ENCODE results near the gene FGFRL1. TPM values are rescaled to one million over a fixed set of nuclear protein-coding genes. Genes with fewer than 3 reads are reported as not detected.

The FGFRL1 gene
- total and polyA plus RNA-seq, 2 of the 13 experiments (the other 11 are each of a cell fraction or from before 2014, with no cell fraction given), result 19.1 to 30.6 TPM

DNA sequence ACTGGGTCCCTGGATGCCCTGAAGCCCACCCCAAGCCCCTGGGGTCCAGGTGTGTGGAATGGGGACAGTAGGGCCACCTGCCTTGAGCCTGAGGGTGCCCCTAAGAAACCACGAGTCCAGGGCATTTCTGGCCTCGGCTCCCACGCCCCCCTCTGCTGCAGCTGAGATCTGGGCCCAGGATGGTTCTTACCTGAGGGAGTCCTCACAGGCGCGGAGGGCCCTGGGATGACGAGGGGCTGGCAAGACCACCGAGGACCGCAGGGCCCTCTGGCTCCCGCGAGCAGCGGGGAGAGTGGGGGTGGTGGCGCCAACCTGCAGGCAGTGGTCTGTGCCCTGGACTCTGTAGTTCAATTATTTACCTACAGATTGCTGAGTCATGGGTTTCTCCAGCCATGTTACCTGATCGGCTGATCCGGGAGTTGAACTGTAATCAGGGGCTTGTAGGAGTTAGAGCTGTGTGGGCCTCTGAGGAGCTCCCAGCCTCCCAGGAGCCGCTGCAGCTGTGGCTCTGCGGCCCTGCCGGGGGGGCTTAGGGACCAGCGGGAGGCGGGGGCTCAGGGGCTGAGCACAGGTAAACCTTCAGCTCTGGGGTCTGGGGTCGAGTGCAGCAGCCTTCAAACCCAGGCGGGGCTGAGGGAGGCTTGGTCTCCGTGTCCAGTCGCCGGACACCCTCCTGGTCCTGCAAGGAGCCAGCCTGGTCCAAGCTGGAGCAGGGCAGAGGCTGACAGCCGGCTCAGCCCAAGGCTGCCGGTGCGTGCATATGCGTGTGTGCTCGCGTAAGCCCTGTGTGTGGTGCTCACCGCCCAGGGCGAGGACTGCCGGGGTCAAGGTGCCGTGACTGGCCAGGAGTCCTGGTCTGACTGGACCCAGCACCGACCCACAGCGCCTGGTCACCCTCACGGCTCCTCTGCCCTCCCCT is 18.1 kb upstream of the FGFRL1 start, which contains the start of gene SLC26A1 (continued):
- TF ChIP-seq ZNF232 (CRISPR knock-in tag; IDR thresholded peaks at IDR 0.05; ENCODE audit: borderline replicate concordance) (no peak), ARHGAP35 (CRISPR knock-in tag; IDR thresholded peaks at IDR 0.05; ENCODE audit: borderline replicate concordance) (no peak), HOXA9 (CRISPR knock-in tag; IDR thresholded peaks at IDR 0.05; ENCODE audit: borderline replicate concordance) (no peak), MEF2D (CRISPR knock-in tag; IDR thresholded peaks at IDR 0.05) (0 out of 2 replicates have a peak, but pooled peaks have one; percentile 9), ZNF274 (CRISPR knock-in tag; IDR thresholded peaks at IDR 0.05) (peak; percentile 75; the same call in 1 of the 2 replicates), PITX1 (CRISPR knock-in tag; IDR thresholded peaks at IDR 0.05) (no peak), ZNF687 (CRISPR knock-in tag; IDR thresholded peaks at IDR 0.05) (peak; percentile 80), ZBTB44 (CRISPR knock-in tag; IDR thresholded peaks at IDR 0.05) (no peak), ZBTB21 (CRISPR knock-in tag; IDR thresholded peaks at IDR 0.05) (no peak), ZNF816 (CRISPR knock-in tag; IDR thresholded peaks at IDR 0.05; ENCODE audit: borderline replicate concordance) (0 out of 2 replicates have a peak, but pooled peaks have one; percentile 13), ZNF883 (CRISPR knock-in tag; IDR thresholded peaks at IDR 0.05; ENCODE audit: not compliant biosample characterization) (peak; percentile 29), NR2F6 (IDR thresholded peaks at IDR 0.05) (no peak; the same call in 1 of the 2 replicates), NR2F6 (CRISPR knock-in tag; IDR thresholded peaks at IDR 0.05) (peak; percentile 69), ZBTB1 (CRISPR knock-in tag; IDR thresholded peaks at IDR 0.05; ENCODE audit: borderline replicate concordance) (no peak), HBP1 (CRISPR knock-in tag; IDR thresholded peaks at IDR 0.05; ENCODE audit: low read depth) (peak; percentile 30; the same call in 1 of the 2 replicates), HNF1B (CRISPR knock-in tag; IDR thresholded peaks at IDR 0.05) (no peak), GFI1 (CRISPR knock-in tag; IDR thresholded peaks at IDR 0.05; ENCODE audit: borderline replicate concordance) (no peak; the same call in none of the 2 replicates)

Measured in HepG2 (cell line).